Small intestine (tissue), 7 donors: ENCODE data around the gene TIAM1. TPM values are rescaled to one million over a fixed set of nuclear protein-coding genes. Genes with fewer than 3 reads are reported as not detected.

ENCODE experiments used
- DNase-seq, 2 donors: peaks; one replicate each; pipeline versions ENCODE4 v3.0.0 to v3.0.0-alpha.2; 2013
- FAIRE-seq: peaks from 2 replicates; lab custom pipeline; 2012; peaks lifted over from hg19 to GRCh38; lab: Jason Lieb, UNC
- H3K27ac ChIP-seq, 3 donors: one replicate each; pipeline ENCODE4 v1.5.1; 2013; ENCODE audit warnings: low read length in 2 of 3, mild to moderate bottlenecking in 2 of 3, control low read depth in 1 of 3, inconsistent platforms in 1 of 3, low read depth in 1 of 3, moderate library complexity in 1 of 3
- H3K27me3 ChIP-seq, 3 donors: one replicate each; pipeline ENCODE4 v1.6.1; 2013; ENCODE audit warnings: low read length in 3 of 3, inconsistent platforms in 1 of 3; ENCODE audit not compliant: control insufficient read depth in 3 of 3, insufficient read depth in 3 of 3
- H3K36me3 ChIP-seq, 3 donors: one replicate each; pipeline ENCODE4 v1.6.1; 2013; ENCODE audit warnings: low read length in 3 of 3, inconsistent platforms in 1 of 3, low read depth in 1 of 3, mild to moderate bottlenecking in 1 of 3, moderate library complexity in 1 of 3; ENCODE audit not compliant: control insufficient read depth in 3 of 3, insufficient read depth in 2 of 3
- H3K4me1 ChIP-seq, 3 donors: one replicate each; pipeline ENCODE4 v1.6.1; 2013; ENCODE audit warnings: low read length in 2 of 3, inconsistent platforms in 1 of 3, low read depth in 1 of 3, mild to moderate bottlenecking in 1 of 3, moderate library complexity in 1 of 3; ENCODE audit not compliant: control insufficient read depth in 3 of 3, insufficient read depth in 2 of 3
- H3K4me3 ChIP-seq, 3 donors: one replicate each; pipeline ENCODE4 v1.5.1; 2013; ENCODE audit warnings: low read length in 3 of 3, control low read depth in 1 of 3, inconsistent platforms in 1 of 3, low read depth in 1 of 3, mild to moderate bottlenecking in 1 of 3, moderate library complexity in 1 of 3
- H3K9me3 ChIP-seq, 2 donors: one replicate each; pipeline ENCODE4 v1.6.1; 2013; ENCODE audit warnings: low read depth in 1 of 2, low read length in 1 of 2; ENCODE audit not compliant: control insufficient read depth in 2 of 2, insufficient read depth in 1 of 2
- WGBS, 3 donors: extraction: QIAGEN DNeasy Blood & Tissue Kit; methylation state at CpG; one replicate each; pipeline ENCODE4 v1.1.7; 2013; 5-methylcytosine and 5-hydroxymethylcytosine counted together
- polyA plus RNA-seq, 4 donors: library from polyadenylated mRNA; stranded (reverse) in 3 of 4; unstranded in 1 of 4; fragments of 200-250 nt in 3 of 4; fragments of 120-200 nt in 1 of 4; gene quantifications; one replicate each; pipeline versions ENCODE4 v1.2.1 to v1.2.3, GENCODE V29; 2013
- donor health status: healthy with polysubstance abuse.
- donor health status: control.
- donor health status: control.
- donor health status: Bipolar disorder and iron deficiency.
- donor health status: healthy.

The TIAM1 gene
- polyA plus RNA-seq, 4 donors, result 0.45 to 4.1 (median 2.4) TPM

DNA sequence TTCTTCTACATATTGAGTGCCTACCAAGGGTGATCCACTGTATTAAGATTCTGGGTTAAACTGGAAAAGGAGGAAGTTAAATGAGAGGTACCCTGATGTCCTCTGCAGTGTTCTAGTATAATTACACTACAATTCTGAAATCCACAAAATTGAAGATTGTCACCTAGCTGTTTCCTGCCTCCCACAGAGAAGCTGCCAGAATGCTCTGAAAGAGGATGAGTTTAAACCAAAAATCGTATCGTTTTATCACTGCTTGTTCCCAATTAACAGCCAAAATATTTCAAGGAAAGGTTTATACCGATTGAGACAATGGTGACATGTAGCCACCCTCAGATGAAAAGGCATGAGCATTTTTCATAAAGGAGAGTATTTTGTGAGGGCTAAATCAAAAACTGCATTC, 28.0 kb downstream of the TIAM1 start:
- 86 to 92% (median 91%) methylated on average over 3 of the region's 3 CpGs for WGBS, 3 donors
- Histone ChIP-seq H3K36me3 (no peaks in the 10 kb centered on the region), H3K27me3 (no peaks in the 10 kb centered on the region), H3K9me3 (no peaks in the 10 kb centered on the region), H3K27ac (no peak overlapping the region), H3K4me3 (no peak overlapping the region), H3K4me1 (no peaks in the 10 kb centered on the region)
- FAIRE-seq, result no peak
- DNase-seq, result no peak

GRCh38 chr21:31310750-31311149, 33.3 kb downstream of the TIAM1 start:
- H3K27ac ChIP-seq, result no peak overlapping the region
- FAIRE-seq, result no peak
- DNase-seq, result no peak
- 66 to 71% (median 68%) methylated on average over 7 of the region's 7 CpGs for WGBS, 3 donors
- no peaks in the 10 kb centered on the region for H3K27me3 ChIP-seq
- no peaks in the 10 kb centered on the region for H3K9me3 ChIP-seq
- H3K36me3 ChIP-seq, result no peaks in the 10 kb centered on the region
- no peaks in the 10 kb centered on the region for H3K4me1 ChIP-seq
- H3K4me3 ChIP-seq, result no peak overlapping the region

DNA sequence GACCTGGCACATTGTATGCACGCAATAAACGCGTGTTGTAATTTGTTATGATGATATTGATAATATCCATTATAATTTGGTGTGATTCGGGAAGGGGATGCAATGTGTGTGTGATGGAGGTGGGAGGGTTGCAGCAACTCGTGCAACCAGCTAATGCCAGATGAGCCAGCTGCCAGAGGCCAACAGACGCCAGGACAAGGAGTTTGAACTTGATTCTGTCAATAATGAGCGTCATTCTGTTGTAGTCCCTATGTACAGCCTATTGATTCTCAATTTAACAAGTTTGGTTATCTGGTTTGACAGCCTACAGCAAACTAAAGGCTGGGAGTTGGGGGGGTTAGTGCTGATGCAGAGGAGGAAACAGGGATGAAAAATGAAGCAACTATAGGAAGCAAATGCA, 35.5 kb downstream of the TIAM1 start:
- H3K27ac ChIP-seq, result no peak overlapping the region
- 70 to 84% (median 75%) methylated on average over 7 of the region's 7 CpGs for WGBS, 3 donors
- no peaks in the 10 kb centered on the region for H3K9me3 ChIP-seq
- no peaks in the 10 kb centered on the region for H3K4me1 ChIP-seq
- no peak for DNase-seq
- no peak overlapping the region for H3K4me3 ChIP-seq
- H3K27me3 ChIP-seq, result no peaks in the 10 kb centered on the region
- FAIRE-seq, result no peak
- H3K36me3 ChIP-seq, result no peaks in the 10 kb centered on the region

DNA sequence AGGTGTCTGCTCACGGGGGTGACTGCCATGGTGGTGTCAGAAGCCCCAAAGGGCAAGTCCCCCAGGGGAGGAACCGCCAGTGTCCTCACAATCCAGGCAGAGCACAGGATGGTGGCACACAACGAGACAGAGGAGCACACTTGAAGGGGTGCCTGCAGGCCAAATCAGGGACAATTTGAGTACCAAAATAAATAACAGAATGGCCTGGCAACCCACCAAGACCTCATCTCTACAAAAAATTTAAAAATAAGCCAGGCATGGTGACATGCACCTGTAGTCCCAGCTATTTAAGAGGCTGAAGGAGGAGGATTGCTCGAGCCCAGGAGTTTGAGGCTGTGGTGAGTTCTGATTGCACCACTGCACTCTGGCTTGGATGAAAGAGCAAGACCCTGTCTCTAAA, 38.2 kb downstream of the TIAM1 start:
- no peaks in the 10 kb centered on the region for H3K9me3 ChIP-seq
- WGBS, 3 donors, result 79 to 88% (median 88%) methylated on average over 4 of the region's 4 CpGs
- FAIRE-seq, result no peak

DNA sequence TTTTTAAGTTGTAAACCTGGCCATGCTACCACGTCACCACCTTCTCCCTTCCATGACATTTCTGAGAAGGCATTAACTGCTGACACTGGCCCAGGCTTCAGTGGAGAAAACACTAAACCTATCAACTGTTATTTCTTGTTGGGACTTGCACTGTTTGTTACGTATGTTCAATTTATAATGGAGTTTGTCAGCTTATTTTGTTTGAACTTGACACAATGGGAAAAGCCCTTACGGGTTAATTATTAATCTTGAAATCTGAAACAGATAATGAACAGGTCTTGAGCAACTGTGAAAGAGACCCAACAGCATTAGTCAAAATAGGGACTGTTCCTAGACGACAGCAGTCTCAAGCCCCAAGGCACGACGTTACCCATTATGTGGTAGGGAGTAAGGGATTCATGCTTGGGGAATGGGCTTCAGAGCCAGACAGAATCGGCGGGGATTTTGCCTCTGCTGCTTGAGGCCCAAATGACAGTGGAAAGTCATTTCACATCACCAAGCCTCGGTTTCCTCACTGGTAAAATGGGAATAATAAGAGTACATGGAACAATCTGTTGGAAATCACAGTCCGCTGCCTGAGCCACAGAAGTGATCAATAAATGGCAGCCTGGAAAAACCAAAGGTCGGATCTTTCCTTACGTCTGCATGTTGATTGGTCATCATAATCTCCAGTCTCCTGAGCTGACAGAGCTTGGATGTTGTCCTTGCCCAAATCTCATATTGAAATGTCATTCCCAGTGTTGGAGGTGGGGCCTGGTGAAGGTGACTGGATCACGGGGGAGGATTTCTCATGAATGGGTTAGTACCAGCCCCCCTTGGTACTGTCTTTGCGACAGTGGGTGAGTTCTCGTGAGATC, 44.5 kb downstream of the TIAM1 start:
- Histone ChIP-seq H3K27me3 (no peaks in the 10 kb centered on the region), H3K9me3 (no peaks in the 10 kb centered on the region), H3K4me3 (no peak overlapping the region), H3K4me1 (peaks cover 0 to 16% (median 0%) of the 10 kb centered on the region in 3 donors), H3K27ac (no peak overlapping the region), H3K36me3 (no peaks in the 10 kb centered on the region)
- 35 to 69% (median 55%) methylated on average over 15 of the region's 15 CpGs for WGBS, 3 donors
- no peak for FAIRE-seq
- DNase-seq, result peak; percentile 49 to 60

More for the DNA sequence above, 38.2 kb downstream of the TIAM1 start:
- H3K36me3 ChIP-seq, result no peaks in the 10 kb centered on the region
- H3K27ac ChIP-seq, result no peak overlapping the region
- no peak overlapping the region for H3K4me3 ChIP-seq
- H3K4me1 ChIP-seq, result no peaks in the 10 kb centered on the region
- H3K27me3 ChIP-seq, result no peaks in the 10 kb centered on the region
- no peak for DNase-seq

DNA sequence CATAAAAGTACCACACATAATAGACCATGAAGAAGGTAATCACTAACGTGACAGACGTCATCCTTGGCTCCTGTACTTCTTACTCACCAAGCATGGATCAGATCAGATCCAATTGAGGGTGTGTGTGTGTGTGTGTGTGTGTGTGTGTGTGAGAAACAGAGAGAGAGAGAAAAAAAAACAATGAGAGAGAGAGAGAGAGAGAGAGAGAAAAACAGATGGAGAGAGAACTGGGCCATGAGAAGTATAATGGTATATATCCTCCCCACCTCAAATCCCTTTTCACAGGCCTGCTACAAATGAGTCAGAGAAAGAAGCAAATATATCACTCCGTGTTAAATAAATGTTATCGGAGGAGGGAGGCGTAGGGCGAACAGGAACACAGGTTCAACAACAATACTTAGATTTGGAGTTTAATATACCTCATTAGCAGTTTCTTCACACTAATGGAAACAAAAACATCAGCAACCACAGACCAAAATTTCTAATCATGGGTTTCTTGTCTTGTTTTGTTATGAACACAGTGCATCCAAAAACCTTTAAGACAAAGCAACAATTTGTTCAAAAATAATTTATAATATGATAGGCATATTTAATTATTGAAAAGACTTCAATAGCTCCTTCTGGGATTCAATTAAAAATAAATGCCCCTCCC, 45.3 kb downstream of the TIAM1 start:
- Histone ChIP-seq H3K4me1 (peaks cover 0 to 16% (median 0%) of the 10 kb centered on the region in 3 donors), H3K4me3 (no peak overlapping the region), H3K27me3 (no peaks in the 10 kb centered on the region), H3K9me3 (no peaks in the 10 kb centered on the region), H3K27ac (no peak overlapping the region), H3K36me3 (no peaks in the 10 kb centered on the region)
- FAIRE-seq, result no peak
- DNase-seq, result peak; percentile 36 to 48
- 18 to 66% (median 32%) methylated on average over 6 of the region's 6 CpGs for WGBS, 3 donors

DNA sequence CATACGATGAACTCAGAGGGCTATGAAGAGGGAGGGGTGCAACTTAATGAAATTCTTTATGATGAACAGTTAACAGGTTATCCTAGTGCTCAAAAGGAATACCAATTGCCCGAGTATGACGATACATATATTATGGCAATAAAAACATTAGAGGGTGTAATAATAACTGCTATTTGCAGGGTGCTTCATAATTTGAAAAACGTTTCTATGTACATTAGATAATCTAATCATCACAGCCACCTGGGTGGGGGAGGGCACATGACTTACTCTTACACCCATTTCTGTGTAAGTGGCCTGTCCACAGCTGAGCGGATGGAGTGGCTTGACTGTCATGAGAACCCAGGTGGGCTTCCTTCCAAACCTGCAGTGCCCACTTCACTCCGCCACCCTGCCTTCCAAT, 46.3 kb downstream of the TIAM1 start:
- Histone ChIP-seq H3K27ac (no peak overlapping the region), H3K9me3 (no peaks in the 10 kb centered on the region), H3K27me3 (no peaks in the 10 kb centered on the region), H3K36me3 (no peaks in the 10 kb centered on the region), H3K4me3 (no peak overlapping the region), H3K4me1 (peaks cover 0 to 16% (median 0%) of the 10 kb centered on the region in 3 donors)
- WGBS, 3 donors, result 18 to 76% (median 47%) methylated on average over 6 of the region's 6 CpGs
- FAIRE-seq (no peak), DNase-seq (peak; percentile 45 to 60)

DNA sequence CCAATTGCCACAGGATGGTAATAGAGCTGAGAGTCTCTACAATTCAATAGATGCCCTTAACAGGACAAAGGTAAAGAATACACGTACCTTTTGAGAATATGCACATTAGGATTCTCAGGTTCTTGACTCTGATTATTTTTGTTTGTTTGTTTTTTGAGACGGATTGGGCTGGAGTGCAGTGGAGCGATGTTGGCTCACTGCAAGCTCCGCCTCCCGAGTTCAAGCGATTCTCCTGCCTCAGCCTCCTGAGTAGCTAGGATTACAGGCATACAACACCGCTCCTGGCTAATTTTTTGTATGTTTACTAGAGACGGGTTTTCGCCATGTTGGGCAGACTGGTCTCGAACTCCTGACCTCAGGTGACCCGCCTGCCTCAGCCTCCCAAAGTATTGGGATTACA, 48.4 kb downstream of the TIAM1 start:
- H3K27me3 ChIP-seq, result no peaks in the 10 kb centered on the region
- DNase-seq (no peak), FAIRE-seq (no peak)
- peaks cover 0 to 16% (median 0%) of the 10 kb centered on the region in 3 donors for H3K4me1 ChIP-seq
- WGBS, 3 donors, result 88 to 95% (median 90%) methylated on average over 11 of the region's 11 CpGs
- H3K4me3 ChIP-seq, result no peak overlapping the region
- no peaks in the 10 kb centered on the region for H3K36me3 ChIP-seq
- H3K27ac ChIP-seq, result no peak overlapping the region
- H3K9me3 ChIP-seq, result no peaks in the 10 kb centered on the region
